ENCODE results near the gene CMIP. TPM values are rescaled to one million over a fixed set of nuclear protein-coding genes. Genes with fewer than 3 reads are reported as not detected.

Gene CMIP
- total RNA-seq, 6 experiments from 2014 or later: 12.2 to 23.0 (median 16.5) TPM

- Histone ChIP-seq H3K4me3 (no peak overlapping the region), H3K27me3 (no peaks in the 10 kb centered on the region), H3K36me3 (no peaks in the 10 kb centered on the region), H3K27ac (no peak overlapping the region), H3K4me1 (peaks cover 0 to 23% (median 8%) of the 10 kb centered on the region in 4 donors), H3K9me3 (no peaks in the 10 kb centered on the region)
- ATAC-seq (no peak), DNase-seq (no peak)
- TF ChIP-seq CTCF (IDR thresholded peaks at IDR 0.05) (no peak), POLR2A (IDR thresholded peaks at IDR 0.05) (no peak)
- 74% methylated on average over 6 of the region's 9 CpGs for WGBS (ENCODE audit: insufficient coverage, low coverage, low lambda C conversion rate, missing lambda C conversion rate)
- intact Hi-C loops (cut with DNase I): no loop called here
Measured at GRCh38 chr16:81601008-81601428, 156.4 kb downstream of the CMIP start.

- intact Hi-C loops (cut with DNase I): no loop called here
- peak; percentile 37 to 55 (median 50) for ATAC-seq
- Histone ChIP-seq H3K4me3 (no peak overlapping the region), H3K36me3 (no peaks in the 10 kb centered on the region), H3K27ac (peak overlapping the region in 1 of 3 donors; percentile 30), H3K27me3 (no peaks in the 10 kb centered on the region), H3K9me3 (no peaks in the 10 kb centered on the region), H3K4me1 (peaks cover 0 to 22% (median 8%) of the 10 kb centered on the region in 4 donors)
- no peak for TF ChIP-seq CTCF (IDR thresholded peaks at IDR 0.05)
- no peak for TF ChIP-seq POLR2A (IDR thresholded peaks at IDR 0.05)
- 45% methylated on average over 6 of the region's 16 CpGs for WGBS (ENCODE audit: insufficient coverage, low coverage, low lambda C conversion rate, missing lambda C conversion rate)
- DNase-seq: no peak
Measured at GRCh38 chr16:81601601-81602255, 157.1 kb downstream of the CMIP start.

- H3K36me3 ChIP-seq: no peaks in the 10 kb centered on the region
- H3K9me3 ChIP-seq: no peaks in the 10 kb centered on the region
- TF ChIP-seq POLR2A (IDR thresholded peaks at IDR 0.05) (no peak), CTCF (IDR thresholded peaks at IDR 0.05) (no peak)
- peak overlapping the region in 1 of 3 donors; percentile 30 for H3K27ac ChIP-seq
- peaks cover 0 to 17% (median 8%) of the 10 kb centered on the region in 4 donors for H3K4me1 ChIP-seq
- WGBS (ENCODE audit: insufficient coverage, low coverage, low lambda C conversion rate, missing lambda C conversion rate): 92% methylated on average over 10 of the region's 13 CpGs
- intact Hi-C loops (cut with DNase I): no loop called here
- H3K27me3 ChIP-seq: no peaks in the 10 kb centered on the region
- ATAC-seq: no peak
- H3K4me3 ChIP-seq: no peak overlapping the region
- no peak for DNase-seq
Measured at GRCh38 chr16:81602256-81602776, 157.7 kb downstream of the CMIP start.

GRCh38 chr16:81602792-81603191 is 158.2 kb downstream of the CMIP start:
- ATAC-seq (no peak), DNase-seq (no peak)
- Histone ChIP-seq H3K27ac (no peak overlapping the region), H3K9me3 (no peaks in the 10 kb centered on the region), H3K36me3 (peaks cover 0 to 4% (median 0%) of the 10 kb centered on the region in 4 donors), H3K4me3 (no peak overlapping the region), H3K27me3 (no peaks in the 10 kb centered on the region), H3K4me1 (peaks cover 0 to 13% (median 7%) of the 10 kb centered on the region in 4 donors)
- TF ChIP-seq POLR2A (IDR thresholded peaks at IDR 0.05): no peak
- TF ChIP-seq CTCF (IDR thresholded peaks at IDR 0.05): no peak
- intact Hi-C loops (cut with DNase I): no loop called here
- WGBS (ENCODE audit: insufficient coverage, low coverage, low lambda C conversion rate, missing lambda C conversion rate): 85% methylated on average over 11 of the region's 11 CpGs

Data from right lobe of liver (tissue), 6 donors.